LNCaP clone FGC (cell line): ENCODE results near the gene KRT2.

Experiments used
- DNase-seq: peaks from one replicate; pipeline ENCODE4 v3.0.0-alpha.2; 2011; ENCODE audit warnings: low read depth
- H3K4me3 ChIP-seq: 2 replicates; pipeline ENCODE4 v1.5.1; 2011; ENCODE audit warnings: mild to moderate bottlenecking, low read depth, low read length, control low read depth
- CTCF ChIP-seq: IDR thresholded peaks from 2 replicates; pipeline ENCODE4 v1.5.1; 2012; ENCODE audit warnings: mild to moderate bottlenecking; ENCODE audit not compliant: control insufficient read depth, insufficient read depth; ENCODE audit errors: extremely low read depth

Gene KRT2

GRCh38 chr12:52615208-52615868, 36.7 kb downstream of the KRT2 start:
- no peak for TF ChIP-seq CTCF
- DNase-seq = no peak
- no peak overlapping the region for H3K4me3 ChIP-seq

- no peak overlapping the region for H3K4me3 ChIP-seq
- DNase-seq = no peak
- no peak for TF ChIP-seq CTCF
Observed at GRCh38 chr12:52614381-52615207, 37.4 kb downstream of the KRT2 start.

- DNase-seq = no peak
- no peak for TF ChIP-seq CTCF
- H3K4me3 ChIP-seq = no peak overlapping the region
Observed at GRCh38 chr12:52613384-52614030, 38.5 kb downstream of the KRT2 start.

GRCh38 chr12:52612431-52613383, 39.3 kb downstream of the KRT2 start:
- H3K4me3 ChIP-seq = no peak overlapping the region
- TF ChIP-seq CTCF = no peak
- DNase-seq = no peak

GRCh38 chr12:52611080-52611468, 40.9 kb downstream of the KRT2 start:
- TF ChIP-seq CTCF = no peak
- H3K4me3 ChIP-seq = no peak overlapping the region
- DNase-seq = no peak

- no peak overlapping the region for H3K4me3 ChIP-seq
- no peak for DNase-seq
- TF ChIP-seq CTCF = no peak
Observed at GRCh38 chr12:52608826-52609630, 43.0 kb downstream of the KRT2 start.
